Measurements from ENCODE around the gene FAM163B. TPM values are rescaled to one million over a fixed set of nuclear protein-coding genes. Genes with fewer than 3 reads are reported as not detected.

FAM163B gene
- total RNA-seq, 4 donors from 2014 or later = not detected

- 34% methylated on average over 22 of the region's 24 CpGs for WGBS
- Histone ChIP-seq H3K27ac (replicated peaks in 1 of 4) (no peak overlapping the region), H3K27me3 (peaks cover 0 to 95% (median 5%) of the 10 kb centered on the region in 4 donors), H3K4me1 (peaks cover 0 to 10% (median 6%) of the 10 kb centered on the region in 4 donors), H3K4me3 (no peak overlapping the region), H3K9me3 (no peaks in the 10 kb centered on the region), H3K36me3 (no peaks in the 10 kb centered on the region)
- TF ChIP-seq POLR2A (IDR thresholded peaks at IDR 0.05; ENCODE audit: low read depth) (no peak), EP300 (IDR thresholded peaks at IDR 0.05) (no peak), CTCF (IDR thresholded peaks at IDR 0.05) (no peak)
- DNase-seq (ENCODE audit: extremely low spot score) = no peak
- intact Hi-C loops (cut with DNase I) = no loop called here
Observed at GRCh38 chr9:133634081-133634691, 25.0 kb upstream of the FAM163B start.

- H3K4me1 ChIP-seq = peaks cover 0 to 10% (median 6%) of the 10 kb centered on the region in 4 donors
Observed at GRCh38 chr9:133633681-133634080, 24.5 kb upstream of the FAM163B start.

GRCh38 chr9:133632806-133633680 is 23.9 kb upstream of the FAM163B start:
- Histone ChIP-seq H3K36me3 (no peaks in the 10 kb centered on the region), H3K27ac (replicated peaks in 1 of 4) (no peak overlapping the region), H3K4me1 (peaks cover 0 to 10% (median 6%) of the 10 kb centered on the region in 4 donors), H3K4me3 (no peak overlapping the region), H3K27me3 (peaks cover 0 to 89% (median 5%) of the 10 kb centered on the region in 4 donors), H3K9me3 (no peaks in the 10 kb centered on the region)
- TF ChIP-seq POLR2AphosphoS5 (IDR thresholded peaks at IDR 0.05) = no peak
- TF ChIP-seq CTCF (IDR thresholded peaks at IDR 0.05) = no peak
- TF ChIP-seq EP300 (IDR thresholded peaks at IDR 0.05) = no peak
- TF ChIP-seq POLR2A (IDR thresholded peaks at IDR 0.05; ENCODE audit: low read depth) = no peak
- no peak for DNase-seq (ENCODE audit: extremely low spot score)
- 45% methylated on average over 19 of the region's 27 CpGs for WGBS
- intact Hi-C loops (cut with DNase I) = no loop called here

More at GRCh38 chr9:133633681-133634080, 24.5 kb upstream of the FAM163B start:
- 50% methylated on average over 4 of the region's 8 CpGs for WGBS
- no peak for TF ChIP-seq EP300 (IDR thresholded peaks at IDR 0.05)
- TF ChIP-seq POLR2AphosphoS5 (IDR thresholded peaks at IDR 0.05) = no peak
- no peak for TF ChIP-seq POLR2A (IDR thresholded peaks at IDR 0.05; ENCODE audit: low read depth)
- TF ChIP-seq CTCF (IDR thresholded peaks at IDR 0.05) = no peak
- peaks cover 0 to 95% (median 5%) of the 10 kb centered on the region in 4 donors for H3K27me3 ChIP-seq
- no peak overlapping the region for H3K4me3 ChIP-seq
- no peak for DNase-seq (ENCODE audit: extremely low spot score)
- H3K9me3 ChIP-seq = no peaks in the 10 kb centered on the region
- intact Hi-C loops (cut with DNase I) = no loop called here
- no peaks in the 10 kb centered on the region for H3K36me3 ChIP-seq
- no peak overlapping the region for H3K27ac ChIP-seq (replicated peaks in 1 of 4)

- WGBS = 100% methylated on average over 3 of the region's 12 CpGs
- no peaks in the 10 kb centered on the region for H3K36me3 ChIP-seq
- H3K4me3 ChIP-seq = no peak overlapping the region
- H3K4me1 ChIP-seq = peaks cover 0 to 10% (median 6%) of the 10 kb centered on the region in 4 donors
- no peak for TF ChIP-seq EP300 (IDR thresholded peaks at IDR 0.05)
- H3K27ac ChIP-seq (replicated peaks in 1 of 4) = no peak overlapping the region
- DNase-seq (ENCODE audit: extremely low spot score) = no peak
- intact Hi-C loops (cut with DNase I) = no loop called here
- H3K9me3 ChIP-seq = peaks cover 0 to 12% (median 1%) of the 10 kb centered on the region in 4 donors
- peaks cover 0 to 69% (median 5%) of the 10 kb centered on the region in 4 donors for H3K27me3 ChIP-seq
Observed at GRCh38 chr9:133631111-133631510, 21.9 kb upstream of the FAM163B start.
